RWPE2 (cell line): ENCODE results near the gene LSM12.
A peak's percentile ranks its signal among the peaks of the same experiment; 100 is the strongest.

Experiments used
- ATAC-seq: fragments of 200-7000 bp; cut with Tn5 transposase; 3 replicates; pipeline ENCODE4 v1.9.1; 2021; ENCODE audit warnings: low read depth
- DNase-seq: peaks from one replicate; pipeline ENCODE4 v3.0.0-alpha.2; 2020; ENCODE audit warnings: low spot score
- H3K27ac ChIP-seq: fragments of 450-650 bp; 2 replicates; pipeline ENCODE4 v1.5.1; 2017; ENCODE audit warnings: mild to moderate bottlenecking; ENCODE audit not compliant: poor library complexity, severe bottlenecking
- H3K27me3 ChIP-seq: fragments of 250-450 bp; sonication (Bioruptor Pico); 2 replicates; pipeline ENCODE4 v1.5.1; 2021; ENCODE audit warnings: mild to moderate bottlenecking, moderate library complexity; ENCODE audit not compliant: insufficient read depth, poor library complexity, severe bottlenecking
- H3K36me3 ChIP-seq: fragments of 250-450 bp; sonication (Bioruptor Pico); 2 replicates; pipeline ENCODE4 v1.5.1; 2020; ENCODE audit warnings: low read depth, mild to moderate bottlenecking, moderate library complexity
- H3K4me1 ChIP-seq: fragments of 250-450 bp; sonication (Bioruptor Pico); 2 replicates; pipeline ENCODE4 v1.5.1; 2021; ENCODE audit warnings: mild to moderate bottlenecking, moderate library complexity; ENCODE audit not compliant: insufficient read depth, poor library complexity, severe bottlenecking
- H3K4me3 ChIP-seq: fragments of 250-450 bp; sonication (Bioruptor Pico); 2 replicates; pipeline ENCODE4 v1.5.1; 2021; ENCODE audit warnings: mild to moderate bottlenecking, moderate library complexity; ENCODE audit not compliant: severe bottlenecking
- H3K9me3 ChIP-seq: fragments of 250-450 bp; sonication (Bioruptor Pico); 2 replicates; pipeline ENCODE4 v1.5.1; 2021; ENCODE audit warnings: mild to moderate bottlenecking, moderate library complexity; ENCODE audit not compliant: severe bottlenecking
- TF ChIP-seq, protein P1 (sequence below): fragments of 450-650 bp; IDR thresholded peaks from one replicate; pipeline ENCODE4 v1.5.1; 2017; ENCODE audit warnings: mild to moderate bottlenecking, moderate library complexity; ENCODE audit not compliant: poor library complexity, severe bottlenecking

The LSM12 gene

DNA sequence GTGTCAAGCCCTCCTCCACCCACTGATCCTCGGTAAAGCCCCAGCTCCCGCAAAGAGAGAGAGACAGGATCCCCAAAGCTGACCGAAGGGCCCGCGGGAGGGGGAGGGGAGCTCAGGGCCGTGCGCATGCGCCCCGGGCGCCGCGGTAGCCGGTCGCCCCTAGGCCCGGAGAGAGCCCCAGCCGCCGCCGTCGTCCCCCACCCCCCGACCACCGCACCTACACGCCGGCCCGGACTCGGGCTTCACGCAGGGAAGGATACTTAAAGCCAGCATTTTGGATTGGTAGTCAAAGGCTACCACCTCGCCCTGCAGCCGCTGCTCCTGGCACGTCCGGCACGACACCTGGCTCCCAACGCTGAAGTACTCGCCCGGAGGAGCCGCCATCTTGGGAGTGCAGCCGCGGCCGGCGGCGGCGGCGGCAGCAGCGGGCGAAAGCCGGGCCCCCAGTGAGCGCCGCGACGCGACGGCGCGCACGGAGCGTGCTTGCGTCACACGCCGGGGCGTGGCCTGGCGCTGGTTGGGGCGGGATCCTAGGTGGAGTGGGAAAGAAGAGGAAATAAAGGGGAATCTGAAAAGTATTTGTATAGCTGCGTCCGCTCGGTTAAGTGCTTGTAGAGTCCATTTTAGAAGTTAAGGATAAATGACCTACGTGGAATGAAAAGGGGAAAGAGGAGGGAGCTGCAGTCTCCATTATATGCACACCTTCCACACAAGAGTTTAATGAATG is at the start of gene LSM12:
Gene LSM12 (minus strand): TSS at position 468 of the 727 bp plus-strand sequence. CDS start 84 bp downstream, at position 384.
- H3K4me1 ChIP-seq, result peaks cover 9% of the 10 kb centered on the region
- peaks cover 31% of the 10 kb centered on the region for H3K36me3 ChIP-seq
- TF ChIP-seq, protein P1, sequence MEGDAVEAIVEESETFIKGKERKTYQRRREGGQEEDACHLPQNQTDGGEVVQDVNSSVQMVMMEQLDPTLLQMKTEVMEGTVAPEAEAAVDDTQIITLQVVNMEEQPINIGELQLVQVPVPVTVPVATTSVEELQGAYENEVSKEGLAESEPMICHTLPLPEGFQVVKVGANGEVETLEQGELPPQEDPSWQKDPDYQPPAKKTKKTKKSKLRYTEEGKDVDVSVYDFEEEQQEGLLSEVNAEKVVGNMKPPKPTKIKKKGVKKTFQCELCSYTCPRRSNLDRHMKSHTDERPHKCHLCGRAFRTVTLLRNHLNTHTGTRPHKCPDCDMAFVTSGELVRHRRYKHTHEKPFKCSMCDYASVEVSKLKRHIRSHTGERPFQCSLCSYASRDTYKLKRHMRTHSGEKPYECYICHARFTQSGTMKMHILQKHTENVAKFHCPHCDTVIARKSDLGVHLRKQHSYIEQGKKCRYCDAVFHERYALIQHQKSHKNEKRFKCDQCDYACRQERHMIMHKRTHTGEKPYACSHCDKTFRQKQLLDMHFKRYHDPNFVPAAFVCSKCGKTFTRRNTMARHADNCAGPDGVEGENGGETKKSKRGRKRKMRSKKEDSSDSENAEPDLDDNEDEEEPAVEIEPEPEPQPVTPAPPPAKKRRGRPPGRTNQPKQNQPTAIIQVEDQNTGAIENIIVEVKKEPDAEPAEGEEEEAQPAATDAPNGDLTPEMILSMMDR, result no peak
- H3K27me3 ChIP-seq, result no peaks in the 10 kb centered on the region
- peak; percentile 71 for ATAC-seq
- H3K9me3 ChIP-seq, result no peaks in the 10 kb centered on the region
- peak within 1 kb of the TSS; percentile 84 for H3K27ac ChIP-seq
- DNase-seq, result no peak
- H3K4me3 ChIP-seq, result peak within 1 kb of the TSS; percentile 90

DNA sequence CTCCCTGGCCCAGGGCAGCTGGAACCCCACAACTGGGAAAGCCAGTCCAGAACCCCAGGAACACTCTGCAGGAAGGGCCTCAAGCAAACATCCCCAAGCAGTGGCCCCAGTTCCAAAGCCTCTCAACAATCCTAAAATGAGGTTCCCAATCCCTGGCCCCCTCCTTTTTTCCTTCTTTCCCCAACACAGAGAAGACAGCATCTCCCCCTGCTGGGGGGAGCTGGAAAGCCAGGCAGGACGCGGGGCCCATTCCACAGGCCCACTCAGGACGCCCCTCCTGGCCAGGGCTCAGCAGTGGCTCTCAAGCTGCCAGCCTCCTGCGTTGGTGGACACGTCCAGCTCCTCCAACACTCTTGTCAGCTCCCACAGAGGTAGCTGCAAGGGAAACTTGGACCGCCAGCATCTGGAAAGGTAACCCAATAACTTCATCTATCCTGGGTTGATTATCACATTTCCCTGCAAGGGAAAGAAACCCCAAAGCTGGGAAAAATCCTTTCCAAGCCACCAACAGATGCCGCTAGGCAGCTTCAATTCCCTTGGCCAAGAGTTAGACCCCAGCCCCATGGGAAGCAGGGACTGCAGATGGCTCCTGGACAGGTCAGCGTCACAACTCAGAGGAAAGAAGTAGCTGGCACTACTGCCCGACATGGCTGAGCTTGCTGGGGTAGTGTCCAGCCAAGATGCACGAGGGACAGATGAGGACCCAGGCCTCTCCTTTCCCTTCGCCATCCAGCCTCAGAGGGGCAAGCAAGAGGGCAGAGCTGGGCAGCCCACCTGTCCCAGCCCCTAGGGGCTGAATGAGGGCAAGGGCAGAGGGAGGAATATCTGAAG is 49.3 kb upstream of the LSM12 start:
- Histone ChIP-seq H3K9me3 (no peaks in the 10 kb centered on the region), H3K27ac (no peak overlapping the region), H3K36me3 (no peaks in the 10 kb centered on the region), H3K4me1 (peaks cover 2% of the 10 kb centered on the region), H3K4me3 (no peak overlapping the region), H3K27me3 (no peaks in the 10 kb centered on the region)
- ATAC-seq (no peak), DNase-seq (no peak)
- TF ChIP-seq, protein P1, result peak; percentile 74

DNA sequence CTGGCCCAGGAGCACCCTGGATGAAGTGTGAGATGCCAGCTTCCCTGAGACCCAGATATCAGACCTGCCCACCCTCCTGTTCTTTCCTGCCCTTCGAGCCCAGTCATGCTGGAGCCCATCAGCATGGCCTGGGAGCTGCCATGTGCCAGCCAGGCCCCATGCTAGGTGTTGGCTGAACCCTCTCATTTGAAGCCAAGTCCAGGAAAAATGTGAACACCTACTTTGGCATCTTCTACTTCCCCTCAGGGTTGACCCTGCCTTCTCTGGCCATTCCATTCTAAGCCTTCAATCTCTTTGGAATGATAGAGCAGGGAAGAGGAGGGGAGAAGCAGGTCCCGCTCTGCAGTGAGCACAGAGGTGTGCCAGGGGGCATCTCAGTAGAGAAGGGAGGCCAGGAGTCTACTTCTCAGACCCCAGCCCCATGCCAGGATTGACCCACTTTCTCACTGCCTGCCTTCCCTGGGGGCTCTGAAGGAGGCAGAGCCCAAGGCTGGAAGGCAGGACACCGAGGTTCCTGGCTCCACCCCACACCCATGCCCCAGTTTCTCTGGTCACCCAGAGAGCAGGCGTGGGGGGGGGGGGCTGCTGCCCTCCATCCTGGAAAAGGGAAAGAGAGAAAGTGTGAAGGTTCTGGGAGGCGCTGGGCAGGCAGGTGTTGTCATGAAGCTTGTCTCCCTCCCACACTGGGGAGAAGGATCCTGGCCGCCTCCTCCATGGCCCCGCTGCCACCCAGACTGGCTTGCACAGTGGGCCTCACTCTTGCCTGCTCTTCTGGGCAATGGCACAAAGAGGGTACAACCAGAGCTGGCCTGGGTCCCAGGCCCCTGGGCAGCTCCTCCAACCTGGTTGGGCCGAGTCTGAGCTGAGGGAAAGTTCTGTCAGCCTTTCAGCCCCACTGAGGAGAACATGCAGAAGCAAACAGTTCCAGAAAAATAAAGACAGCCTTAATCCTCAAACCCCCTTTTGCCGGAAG is 47.7 kb upstream of the LSM12 start:
- Histone ChIP-seq H3K9me3 (no peaks in the 10 kb centered on the region), H3K36me3 (no peaks in the 10 kb centered on the region), H3K4me3 (no peak overlapping the region), H3K27ac (no peak overlapping the region), H3K27me3 (no peaks in the 10 kb centered on the region), H3K4me1 (peaks cover 6% of the 10 kb centered on the region)
- DNase-seq, result no peak
- no peak for ATAC-seq
- TF ChIP-seq, protein P1, result no peak

DNA sequence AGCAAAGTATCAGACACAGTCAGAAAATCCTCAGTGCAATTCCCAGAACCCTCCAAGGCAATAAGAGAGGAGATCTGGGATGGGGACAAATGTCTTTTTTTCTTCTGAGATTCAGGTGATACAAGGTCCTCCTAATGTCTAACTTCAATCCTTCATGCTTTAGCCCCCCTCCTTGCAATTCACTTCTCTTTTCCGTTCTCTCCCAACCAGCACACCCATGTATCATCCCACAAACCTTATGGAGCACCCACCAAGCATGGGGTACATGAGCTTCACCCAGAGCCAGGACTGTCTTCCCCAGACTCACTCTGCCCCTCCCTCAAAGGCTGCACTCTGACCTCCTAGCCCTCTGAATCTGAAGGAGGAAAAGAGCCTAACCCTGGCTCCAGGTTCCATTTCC is 46.9 kb upstream of the LSM12 start:
- no peaks in the 10 kb centered on the region for H3K36me3 ChIP-seq
- DNase-seq (no peak), ATAC-seq (no peak)
- TF ChIP-seq, protein P1, result no peak
- H3K27me3 ChIP-seq, result no peaks in the 10 kb centered on the region
- H3K4me3 ChIP-seq, result no peak overlapping the region
- no peak overlapping the region for H3K27ac ChIP-seq
- H3K4me1 ChIP-seq, result peaks cover 6% of the 10 kb centered on the region
- H3K9me3 ChIP-seq, result no peaks in the 10 kb centered on the region
